Astrocyte of the spinal cord (primary cell): Measurements from ENCODE around the gene BCL6B.
"Not testable (repeated sequence)": the region's sequence is repeated elsewhere in the genome, so short reads cannot be mapped to it uniquely, and the experiment has no call there.

ENCODE experiments used
- DNase-seq: peaks from one replicate; pipeline ENCODE4 v3.0.0; 2011; ENCODE audit warnings: low read depth, low spot score
- H3K4me3 ChIP-seq: 2 replicates; pipeline ENCODE4 v1.5.1; 2011; ENCODE audit warnings: low read depth, mild to moderate bottlenecking, low read length, moderate library complexity
- in situ Hi-C: cut with HindIII; loops from 2 replicates; pipeline ENCODE4 v1.10.0; 2017; ENCODE audit warnings: low sequenced_read_pairs
- TF ChIP-seq, protein P1 (sequence below): IDR thresholded peaks from 2 replicates; pipeline ENCODE4 v1.5.1; 2012; ENCODE audit warnings: low read depth, mild to moderate bottlenecking, low read length, inconsistent platforms

BCL6B gene

DNA sequence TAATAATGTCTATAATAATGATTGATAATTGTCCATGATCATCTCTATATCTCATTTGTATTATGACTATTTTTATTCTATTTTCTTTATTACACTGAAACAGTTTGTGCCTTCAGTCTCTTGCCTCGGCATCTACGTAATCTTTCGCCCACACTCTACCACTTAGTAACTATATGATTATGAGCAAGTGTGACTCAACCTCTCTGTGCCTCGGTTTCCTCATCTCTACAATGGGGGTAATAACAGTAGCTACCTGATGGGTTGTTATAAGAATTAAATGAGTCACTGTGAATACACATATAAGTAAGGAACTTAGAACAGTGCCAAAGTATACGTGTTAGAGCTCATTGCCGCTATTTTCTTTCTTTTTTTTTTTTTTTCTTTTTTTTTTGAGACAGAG, 24.7 kb downstream of the BCL6B start:
- no peak for DNase-seq
- in situ Hi-C loops, result no loop called here
- H3K4me3 ChIP-seq, result no peak overlapping the region
- TF ChIP-seq, protein P1, sequence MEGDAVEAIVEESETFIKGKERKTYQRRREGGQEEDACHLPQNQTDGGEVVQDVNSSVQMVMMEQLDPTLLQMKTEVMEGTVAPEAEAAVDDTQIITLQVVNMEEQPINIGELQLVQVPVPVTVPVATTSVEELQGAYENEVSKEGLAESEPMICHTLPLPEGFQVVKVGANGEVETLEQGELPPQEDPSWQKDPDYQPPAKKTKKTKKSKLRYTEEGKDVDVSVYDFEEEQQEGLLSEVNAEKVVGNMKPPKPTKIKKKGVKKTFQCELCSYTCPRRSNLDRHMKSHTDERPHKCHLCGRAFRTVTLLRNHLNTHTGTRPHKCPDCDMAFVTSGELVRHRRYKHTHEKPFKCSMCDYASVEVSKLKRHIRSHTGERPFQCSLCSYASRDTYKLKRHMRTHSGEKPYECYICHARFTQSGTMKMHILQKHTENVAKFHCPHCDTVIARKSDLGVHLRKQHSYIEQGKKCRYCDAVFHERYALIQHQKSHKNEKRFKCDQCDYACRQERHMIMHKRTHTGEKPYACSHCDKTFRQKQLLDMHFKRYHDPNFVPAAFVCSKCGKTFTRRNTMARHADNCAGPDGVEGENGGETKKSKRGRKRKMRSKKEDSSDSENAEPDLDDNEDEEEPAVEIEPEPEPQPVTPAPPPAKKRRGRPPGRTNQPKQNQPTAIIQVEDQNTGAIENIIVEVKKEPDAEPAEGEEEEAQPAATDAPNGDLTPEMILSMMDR, result no peak

- TF ChIP-seq, protein P1, result no peak
- H3K4me3 ChIP-seq, result no peak overlapping the region
- in situ Hi-C loops, result no loop called here
- DNase-seq, result no peak
These were observed 26.1 kb downstream of the BCL6B start for GRCh38 chr17:7048968-7049367.

DNA sequence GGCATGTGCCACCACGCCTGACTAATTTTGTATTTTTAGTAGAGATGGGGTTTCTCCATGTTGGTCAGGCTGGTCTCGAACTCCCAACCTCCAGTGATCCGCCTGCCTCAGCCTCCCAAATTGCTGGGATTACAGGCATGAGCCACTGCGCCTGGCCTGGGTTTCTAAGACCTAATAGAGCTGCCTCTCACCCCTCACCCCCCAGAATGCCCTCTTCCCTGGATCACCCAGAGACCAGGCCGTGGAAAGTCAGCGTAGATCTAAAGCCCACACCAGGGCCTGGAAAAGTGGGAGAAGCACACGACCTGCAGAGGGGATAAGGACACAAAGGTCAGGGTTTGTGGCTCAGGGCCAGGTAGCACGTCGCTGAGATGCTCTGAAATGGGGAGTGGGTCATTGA, 27.7 kb downstream of the BCL6B start:
- DNase-seq, in situ Hi-C loops, H3K4me3 ChIP-seq: not testable (repeated sequence)

DNA sequence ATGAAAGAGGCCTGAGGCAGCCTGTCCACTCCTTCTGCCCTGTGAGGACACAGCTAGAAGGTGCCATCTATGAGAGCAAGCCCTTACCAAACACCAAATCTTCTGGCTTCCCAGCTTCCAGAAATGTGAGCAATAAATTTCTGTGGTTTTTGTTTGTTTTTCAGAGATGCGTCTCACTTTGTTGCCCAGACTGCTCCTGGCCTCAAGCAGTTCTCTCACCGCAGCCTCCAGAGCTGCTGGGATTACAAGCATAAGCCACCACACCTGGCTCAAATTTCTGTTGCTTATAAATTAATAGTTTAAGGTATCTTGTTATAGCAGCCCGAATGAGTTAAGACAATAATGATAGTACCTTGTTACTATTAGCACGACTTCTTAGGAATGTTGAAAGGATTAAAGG, 33.5 kb downstream of the BCL6B start:
- TF ChIP-seq, protein P1, result no peak
- peak; percentile 27 for DNase-seq
- in situ Hi-C loops, result no loop called here
- no peak overlapping the region for H3K4me3 ChIP-seq

DNA sequence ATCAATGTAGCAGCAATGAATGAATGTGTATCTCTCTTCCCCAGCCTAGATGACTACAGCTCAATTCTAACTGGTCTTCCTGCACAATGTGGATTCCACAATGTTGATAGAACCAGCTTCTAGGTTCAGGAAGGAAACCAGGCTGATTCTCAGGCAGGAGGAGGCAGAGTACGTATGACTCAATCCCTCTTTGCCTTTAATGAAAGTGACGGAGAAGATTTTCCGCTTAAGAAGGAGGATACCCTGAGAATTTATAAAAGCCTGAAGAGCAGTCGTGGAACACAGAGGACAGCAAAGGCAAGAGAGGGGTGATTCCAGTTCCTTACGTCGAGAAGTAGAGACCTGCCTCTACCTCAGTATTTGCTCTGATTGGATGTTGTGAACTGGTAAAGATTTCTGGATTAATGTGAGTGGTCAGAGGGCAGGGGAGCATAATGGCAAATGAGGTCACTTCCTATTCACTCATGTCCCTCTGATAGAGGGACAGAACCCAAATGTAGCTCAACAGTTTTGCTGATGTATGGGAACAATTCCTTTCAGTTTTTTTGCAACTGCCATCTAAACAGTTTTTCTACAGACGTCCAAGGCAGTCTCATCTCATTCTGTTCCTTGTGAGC, 36.1 kb downstream of the BCL6B start:
- peak; percentile 62 for DNase-seq
- in situ Hi-C loops, result no loop called here
- TF ChIP-seq, protein P1, result no peak
- no peak overlapping the region for H3K4me3 ChIP-seq

DNA sequence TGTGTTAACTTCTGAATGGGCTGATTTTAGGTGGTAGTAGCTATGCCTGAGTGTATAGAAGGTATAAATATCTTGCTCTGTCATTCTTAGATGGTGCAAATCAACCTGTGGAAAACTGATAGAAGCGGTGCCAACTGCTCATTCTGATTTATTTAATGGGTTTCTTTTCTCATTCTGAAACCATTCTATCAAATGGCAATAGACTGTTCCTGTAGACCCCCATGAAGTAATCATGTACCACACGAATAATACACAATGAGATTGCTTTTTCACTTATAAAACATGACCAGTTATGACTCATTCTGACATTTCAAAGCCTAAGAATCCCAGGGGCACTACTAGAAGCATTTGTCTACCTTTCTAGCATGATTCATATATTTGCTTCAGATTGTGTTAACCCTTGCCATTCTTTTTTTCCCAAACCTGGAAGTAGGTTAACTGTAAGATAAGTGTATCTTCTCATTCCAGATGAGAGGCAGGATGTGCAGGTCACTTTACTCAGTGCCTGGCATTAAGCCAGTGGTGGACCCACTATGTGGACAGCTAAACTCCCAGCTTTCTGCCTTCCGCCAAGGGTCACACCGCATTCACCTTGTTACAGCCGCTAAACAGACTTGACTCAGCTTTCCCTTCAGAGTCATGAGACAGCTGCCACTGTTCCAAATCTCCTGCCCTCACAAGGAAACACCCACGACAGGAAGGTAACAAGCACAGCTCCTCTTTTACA, 37.5 kb downstream of the BCL6B start:
- DNase-seq, result peak; percentile 88
- TF ChIP-seq, protein P1, result no peak
- no peak overlapping the region for H3K4me3 ChIP-seq
- in situ Hi-C loops, result no loop called here

DNA sequence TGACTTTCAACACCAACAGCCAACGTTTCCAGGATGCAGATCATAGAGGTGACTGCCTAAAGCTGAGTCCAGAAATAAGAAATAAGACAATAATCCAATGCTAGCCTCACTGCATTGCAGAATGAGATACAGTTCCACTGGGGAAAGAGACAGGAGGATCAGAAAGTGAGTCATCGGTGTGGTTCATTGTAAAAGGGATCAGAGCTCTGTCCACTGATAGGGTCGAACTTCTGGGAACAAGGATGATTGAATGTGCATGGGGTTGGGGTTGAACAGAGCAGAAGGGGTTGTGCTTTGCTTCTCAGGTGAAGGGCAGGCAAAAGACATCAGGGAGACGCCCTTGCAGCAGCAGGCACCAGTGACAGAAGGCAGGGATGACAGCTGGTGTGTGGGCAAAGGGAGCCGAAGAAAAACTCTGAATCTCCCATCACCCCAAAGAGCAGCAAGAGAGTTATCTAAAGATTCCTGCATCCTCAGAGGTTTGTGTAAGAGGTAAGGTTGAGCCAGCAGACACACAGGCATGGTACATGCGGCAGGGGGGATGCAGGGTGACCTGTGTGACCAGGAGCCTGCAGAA, 40.8 kb downstream of the BCL6B start:
- in situ Hi-C loops, result no loop called here
- DNase-seq, result no peak
- TF ChIP-seq, protein P1, result no peak
- H3K4me3 ChIP-seq, result no peak overlapping the region
